RCC 7860 (cell line): Measurements from ENCODE around the gene PPEF2.
"Not testable (repeated sequence)": the region's sequence is repeated elsewhere in the genome, so short reads cannot be mapped to it uniquely, and the experiment has no call there.

Experiments used
- DNase-seq: peaks from one replicate; pipeline ENCODE4 v3.0.0-alpha.2; 2015; ENCODE audit warnings: low spot score
- FAIRE-seq: peaks from 2 replicates; lab custom pipeline; 2012; peaks lifted over from hg19 to GRCh38; lab: Jason Lieb, UNC

The PPEF2 gene

GRCh38 chr4:75902352-75902751 lies at the start of gene PPEF2:
Gene PPEF2, minus strand, starts transcription at chr4:75902452. Its CDS starts 6,127 bp downstream, at chr4:75896325.
- FAIRE-seq (no peak), DNase-seq (no peak)

- DNase-seq: no peak
- FAIRE-seq: no peak
These were observed 48.1 kb upstream of the PPEF2 start for GRCh38 chr4:75950213-75950815.

- DNase-seq: no peak
- FAIRE-seq: no peak
These were observed 46.7 kb upstream of the PPEF2 start for GRCh38 chr4:75948822-75949444.

GRCh38 chr4:75940692-75941253 lies 38.5 kb upstream of the PPEF2 start, which contains the start of gene NAAA:
Gene NAAA, minus strand, starts transcription at chr4:75941013. Its CDS starts 64 bp downstream, at chr4:75940949.
- DNase-seq (peak; percentile 65), FAIRE-seq (no peak)

GRCh38 chr4:75939890-75940691 lies 37.8 kb upstream of the PPEF2 start:
- DNase-seq (peak; percentile 39), FAIRE-seq (no peak)

GRCh38 chr4:75935628-75936027 lies 33.4 kb upstream of the PPEF2 start:
- DNase-seq (no peak), FAIRE-seq (no peak)

- no peak for FAIRE-seq
- DNase-seq: no peak
These were observed 27.9 kb upstream of the PPEF2 start for GRCh38 chr4:75930152-75930551.

GRCh38 chr4:75924916-75925315 lies 22.7 kb upstream of the PPEF2 start:
- DNase-seq, FAIRE-seq: not testable (repeated sequence)

GRCh38 chr4:75924309-75924827 lies 22.1 kb upstream of the PPEF2 start:
- no peak for FAIRE-seq
- no peak for DNase-seq

GRCh38 chr4:75922588-75922987 lies 20.3 kb upstream of the PPEF2 start:
- DNase-seq: no peak
- FAIRE-seq: no peak

GRCh38 chr4:75921910-75922309 lies 19.7 kb upstream of the PPEF2 start:
- FAIRE-seq: no peak
- DNase-seq: no peak

GRCh38 chr4:75920327-75920726 lies 18.1 kb upstream of the PPEF2 start:
- DNase-seq (no peak), FAIRE-seq (no peak)

GRCh38 chr4:75919920-75920319 lies 17.7 kb upstream of the PPEF2 start:
- FAIRE-seq (no peak), DNase-seq (no peak)

GRCh38 chr4:75916091-75916661 lies 13.9 kb upstream of the PPEF2 start:
- peak; percentile 22 for DNase-seq

GRCh38 chr4:75912968-75913367 lies 10.7 kb upstream of the PPEF2 start:
- DNase-seq (no peak), FAIRE-seq (no peak)

More at GRCh38 chr4:75916091-75916661, 13.9 kb upstream of the PPEF2 start:
- FAIRE-seq: peak; percentile 62

GRCh38 chr4:75910831-75911230 lies 8.6 kb upstream of the PPEF2 start:
- not testable (repeated sequence) for DNase-seq, FAIRE-seq

- DNase-seq (no peak), FAIRE-seq (no peak)
These were observed 7.2 kb upstream of the PPEF2 start for GRCh38 chr4:75909405-75909804.

- DNase-seq (no peak), FAIRE-seq (no peak)
These were observed 6.3 kb upstream of the PPEF2 start for GRCh38 chr4:75908555-75908954.

- no peak for FAIRE-seq
- DNase-seq: no peak
These were observed 5.7 kb upstream of the PPEF2 start for GRCh38 chr4:75907966-75908365.

- DNase-seq: no peak
- no peak for FAIRE-seq
These were observed 1.8 kb upstream of the PPEF2 start for GRCh38 chr4:75904076-75904475.

- DNase-seq (no peak), FAIRE-seq (no peak)
These were observed 3.7 kb downstream of the PPEF2 start for GRCh38 chr4:75898536-75898935.
